GM23338 (cell line): Measurements from ENCODE around the gene ERGIC3. TPM values are rescaled to one million over a fixed set of nuclear protein-coding genes. Genes with fewer than 3 reads are reported as not detected.

Experiments used
- ATAC-seq: fragments of 200-7000 bp; cut with Tn5 transposase; 3 replicates; pipeline ENCODE4 v1.9.1; 2020
- DNase-seq: peaks from one replicate; pipeline ENCODE4 v3.0.0-alpha.2; 2015; ENCODE audit warnings: low spot score
- H2AFZ ChIP-seq: fragments of 200-600 bp; sonication (generic); 2 replicates; pipeline ENCODE4 v1.8.0; 2016; ENCODE audit warnings: antibody characterized with exemption, mild to moderate bottlenecking, moderate library complexity
- H3F3A ChIP-seq: fragments of 200-600 bp; sonication (generic); replicated peaks from 2 replicates; pipeline ENCODE4 v1.8.0; 2017; ENCODE audit warnings: antibody characterized with exemption, mixed run types, low read depth
- H3K27ac ChIP-seq: fragments of 200-600 bp; sonication (generic); 2 replicates; pipeline ENCODE4 v1.6.1; 2016; ENCODE audit warnings: low read depth
- H3K27me3 ChIP-seq: fragments of 200-600 bp; sonication (generic); 2 replicates; pipeline ENCODE4 v1.8.0; 2016; ENCODE audit warnings: mild to moderate bottlenecking, mixed run types, moderate library complexity; ENCODE audit not compliant: insufficient read depth
- H3K36me3 ChIP-seq: fragments of 200-600 bp; sonication (generic); 2 replicates; pipeline ENCODE4 v1.8.0; 2016; ENCODE audit warnings: mild to moderate bottlenecking; ENCODE audit not compliant: insufficient read depth
- H3K4me1 ChIP-seq: fragments of 200-600 bp; sonication (generic); 2 replicates; pipeline ENCODE4 v1.8.0; 2016; ENCODE audit warnings: mild to moderate bottlenecking, moderate library complexity; ENCODE audit not compliant: insufficient read depth
- H3K4me2 ChIP-seq: fragments of 200-600 bp; sonication (generic); 2 replicates; pipeline ENCODE4 v1.7.1; 2017; ENCODE audit warnings: mixed run types
- H3K4me3 ChIP-seq: fragments of 200-600 bp; sonication (generic); 2 replicates; pipeline ENCODE4 v1.6.1; 2016; ENCODE audit warnings: mixed run types
- H3K79me2 ChIP-seq: fragments of 200-600 bp; sonication (generic); replicated peaks from 2 replicates; pipeline ENCODE4 v1.8.0; 2017; ENCODE audit warnings: mild to moderate bottlenecking; ENCODE audit not compliant: insufficient read depth
- H3K9me2 ChIP-seq: fragments of 200-600 bp; sonication (generic); 2 replicates; pipeline ENCODE4 v1.8.0; 2017; ENCODE audit not compliant: insufficient read depth
- H4K20me1 ChIP-seq: fragments of 200-600 bp; sonication (generic); replicated peaks from 2 replicates; pipeline ENCODE4 v1.8.0; 2017; ENCODE audit warnings: mild to moderate bottlenecking; ENCODE audit not compliant: insufficient read depth
- H3K27ac Mint-ChIP-seq: 2 replicates; pipeline ENCODE4 v1.8.0; 2020; ENCODE audit warnings: inconsistent platforms, mild to moderate bottlenecking, moderate library complexity, mixed read lengths
- H3K27me3 Mint-ChIP-seq: 3 replicates; pipeline ENCODE4 v1.8.0; 2022; ENCODE audit warnings: low read depth, mild to moderate bottlenecking, moderate library complexity, mixed read lengths, inconsistent platforms; ENCODE audit not compliant: insufficient read depth, poor library complexity
- H3K36me3 Mint-ChIP-seq: 3 replicates; pipeline ENCODE4 v1.8.0; 2021; ENCODE audit warnings: low read depth, mild to moderate bottlenecking, inconsistent platforms, moderate library complexity, mixed read lengths
- H3K4me1 Mint-ChIP-seq: 3 replicates; pipeline ENCODE4 v1.8.0; 2020; ENCODE audit warnings: mild to moderate bottlenecking, inconsistent platforms, mixed read lengths
- H3K4me3 Mint-ChIP-seq: 3 replicates; pipeline ENCODE4 v1.8.0; 2021; ENCODE audit warnings: moderate library complexity, mild to moderate bottlenecking, inconsistent platforms, mixed read lengths
- H3K9me3 Mint-ChIP-seq: 3 replicates; pipeline ENCODE4 v1.8.0; 2020; ENCODE audit warnings: moderate library complexity, mild to moderate bottlenecking, inconsistent platforms, mixed read lengths
- CREB1 ChIP-seq: fragments of 250-450 bp; sonication (Bioruptor Pico); IDR thresholded peaks from 2 replicates; pipeline ENCODE4 v1.5.0; 2020; ENCODE audit warnings: low read depth, mild to moderate bottlenecking, moderate library complexity
- EZH2 ChIP-seq: fragments of 200-600 bp; sonication (generic); IDR thresholded peaks from one replicate; pipeline ENCODE4 v1.8.0; 2017; ENCODE audit warnings: antibody characterized with exemption, mild to moderate bottlenecking, low read depth; ENCODE audit not compliant: unreplicated experiment
- JUNB ChIP-seq: IDR thresholded peaks from one replicate; pipeline ENCODE4 v1.6.1; 2016; ENCODE audit warnings: antibody characterized with exemption; ENCODE audit not compliant: unreplicated experiment
- POLR2AphosphoS5 ChIP-seq: IDR thresholded peaks from 2 replicates; pipeline ENCODE4 v1.6.1; 2016; ENCODE audit warnings: antibody characterized with exemption, low read depth
- REST ChIP-seq: IDR thresholded peaks from one replicate; pipeline ENCODE4 v1.6.1; 2018; ENCODE audit warnings: antibody characterized with exemption; ENCODE audit not compliant: unreplicated experiment
- STAT1 ChIP-seq: IDR thresholded peaks from one replicate; pipeline ENCODE4 v1.6.1; 2016; ENCODE audit warnings: antibody characterized with exemption; ENCODE audit not compliant: unreplicated experiment
- ZNF114 ChIP-seq: fragments of 250-450 bp; sonication (Bioruptor Pico); IDR thresholded peaks from 2 replicates; pipeline ENCODE4 v1.5.0; 2020; ENCODE audit warnings: mild to moderate bottlenecking, moderate library complexity
- ZNF462 ChIP-seq: fragments of 250-450 bp; sonication (Bioruptor Pico); IDR thresholded peaks from 2 replicates; pipeline ENCODE4 v1.5.0; 2020; ENCODE audit warnings: mild to moderate bottlenecking, moderate library complexity
- polyA plus RNA-seq: library from polyadenylated mRNA; unstranded; fragments of >200 nt; fragmentation: Nextera tagmentation; extraction: Ambion mirVana; gene quantifications from 2 replicates; pipeline ENCODE4 v1.2.1, GENCODE V29; 2016
- total RNA-seq: library from RNA; depleted of rRNA; stranded (reverse); fragments of >200 nt; shearing (Covaris generic); gene quantifications from 2 replicates; pipeline ENCODE4 v1.2.3, GENCODE V29; 2014
- TF ChIP-seq, protein P1 (sequence below): IDR thresholded peaks from 2 replicates; pipeline ENCODE4 v1.6.1; 2016; ENCODE audit warnings: antibody characterized with exemption
- TF ChIP-seq, protein P2 (sequence below), 2 experiments: fragments of 200-600 bp in 1 of 2; sonication (generic) in 1 of 2; conservative IDR thresholded peaks; 2 replicates each; pipeline versions ENCODE4 v1.5.1 to v1.6.1; 2016 to 2017; ENCODE audit warnings: antibody characterized with exemption in 2 of 2, low read depth in 2 of 2, mild to moderate bottlenecking in 2 of 2, moderate library complexity in 1 of 2

ERGIC3 gene
- total and polyA plus RNA-seq, 2 experiments from 2014 or later: 139 to 147 TPM

DNA sequence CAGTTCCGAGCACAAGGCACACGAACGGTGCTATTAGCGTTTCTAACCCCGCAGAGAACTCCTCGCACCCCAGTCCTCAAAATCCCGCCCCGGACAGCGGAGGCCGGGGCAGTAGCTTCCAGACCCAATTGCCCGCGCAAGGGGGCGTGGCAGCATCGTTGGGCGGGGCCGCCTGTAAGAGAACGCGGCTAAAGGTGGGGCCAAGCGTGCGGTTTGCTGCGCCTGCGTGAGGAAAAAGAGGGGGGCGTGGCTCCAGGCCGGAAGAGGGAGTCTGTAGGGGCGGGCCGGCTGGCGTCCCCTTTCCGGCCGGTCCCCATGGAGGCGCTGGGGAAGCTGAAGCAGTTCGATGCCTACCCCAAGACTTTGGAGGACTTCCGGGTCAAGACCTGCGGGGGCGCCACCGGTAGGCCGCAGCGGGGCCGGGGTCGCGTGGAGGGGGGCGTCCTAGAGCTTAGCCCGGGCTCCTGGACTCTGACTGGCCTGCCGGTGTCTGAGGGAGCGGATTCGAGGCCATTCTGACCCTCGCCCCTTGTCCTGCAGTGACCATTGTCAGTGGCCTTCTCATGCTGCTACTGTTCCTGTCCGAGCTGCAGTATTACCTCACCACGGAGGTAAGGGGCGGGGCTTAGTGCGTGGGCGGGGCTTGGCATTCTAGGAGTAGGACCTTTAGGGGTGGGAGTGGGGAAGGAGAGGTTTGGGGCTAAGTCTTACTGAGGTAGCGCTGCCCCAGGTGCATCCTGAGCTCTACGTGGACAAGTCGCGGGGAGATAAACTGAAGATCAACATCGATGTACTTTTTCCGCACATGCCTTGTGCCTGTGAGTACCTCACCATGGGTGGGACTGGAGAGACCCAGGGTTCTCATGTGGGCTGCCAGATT lies at the start of gene ERGIC3 (continued):
- TF ChIP-seq ZNF114: no peak

- Histone ChIP-seq H3K27me3 (no peaks in the 10 kb centered on the region), H3K36me3 (peaks cover 15% of the 10 kb centered on the region; the same call in 1 of the 2 replicates), H3F3A (no peaks in the 10 kb centered on the region), H3K27ac (no peak overlapping the region), H3K4me3 (no peak overlapping the region), H4K20me1 (no peaks in the 10 kb centered on the region), H2AFZ (no peak overlapping the region), H3K4me2 (no peak overlapping the region), H3K4me1 (no peaks in the 10 kb centered on the region), H3K79me2 (no peaks in the 10 kb centered on the region), H3K9me2 (no peaks in the 10 kb centered on the region)
- no peak overlapping the region for H3K4me3 Mint-ChIP-seq
- no peak overlapping the region for H3K27ac Mint-ChIP-seq
- H3K36me3 Mint-ChIP-seq: peaks cover 64% of the 10 kb centered on the region
- H3K9me3 Mint-ChIP-seq: no peaks in the 10 kb centered on the region
- H3K27me3 Mint-ChIP-seq: peaks cover 6% of the 10 kb centered on the region
- no peak for DNase-seq
- ATAC-seq: no peak
- H3K4me1 Mint-ChIP-seq: no peaks in the 10 kb centered on the region
- TF ChIP-seq, protein P1, sequence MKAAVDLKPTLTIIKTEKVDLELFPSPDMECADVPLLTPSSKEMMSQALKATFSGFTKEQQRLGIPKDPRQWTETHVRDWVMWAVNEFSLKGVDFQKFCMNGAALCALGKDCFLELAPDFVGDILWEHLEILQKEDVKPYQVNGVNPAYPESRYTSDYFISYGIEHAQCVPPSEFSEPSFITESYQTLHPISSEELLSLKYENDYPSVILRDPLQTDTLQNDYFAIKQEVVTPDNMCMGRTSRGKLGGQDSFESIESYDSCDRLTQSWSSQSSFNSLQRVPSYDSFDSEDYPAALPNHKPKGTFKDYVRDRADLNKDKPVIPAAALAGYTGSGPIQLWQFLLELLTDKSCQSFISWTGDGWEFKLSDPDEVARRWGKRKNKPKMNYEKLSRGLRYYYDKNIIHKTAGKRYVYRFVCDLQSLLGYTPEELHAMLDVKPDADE: no peak
- no peak for TF ChIP-seq POLR2AphosphoS5
- no peak for TF ChIP-seq EZH2
- TF ChIP-seq CREB1 (CRISPR knock-in tag): no peak
- no peak for TF ChIP-seq JUNB
- TF ChIP-seq REST: no peak
- TF ChIP-seq, protein P2, sequence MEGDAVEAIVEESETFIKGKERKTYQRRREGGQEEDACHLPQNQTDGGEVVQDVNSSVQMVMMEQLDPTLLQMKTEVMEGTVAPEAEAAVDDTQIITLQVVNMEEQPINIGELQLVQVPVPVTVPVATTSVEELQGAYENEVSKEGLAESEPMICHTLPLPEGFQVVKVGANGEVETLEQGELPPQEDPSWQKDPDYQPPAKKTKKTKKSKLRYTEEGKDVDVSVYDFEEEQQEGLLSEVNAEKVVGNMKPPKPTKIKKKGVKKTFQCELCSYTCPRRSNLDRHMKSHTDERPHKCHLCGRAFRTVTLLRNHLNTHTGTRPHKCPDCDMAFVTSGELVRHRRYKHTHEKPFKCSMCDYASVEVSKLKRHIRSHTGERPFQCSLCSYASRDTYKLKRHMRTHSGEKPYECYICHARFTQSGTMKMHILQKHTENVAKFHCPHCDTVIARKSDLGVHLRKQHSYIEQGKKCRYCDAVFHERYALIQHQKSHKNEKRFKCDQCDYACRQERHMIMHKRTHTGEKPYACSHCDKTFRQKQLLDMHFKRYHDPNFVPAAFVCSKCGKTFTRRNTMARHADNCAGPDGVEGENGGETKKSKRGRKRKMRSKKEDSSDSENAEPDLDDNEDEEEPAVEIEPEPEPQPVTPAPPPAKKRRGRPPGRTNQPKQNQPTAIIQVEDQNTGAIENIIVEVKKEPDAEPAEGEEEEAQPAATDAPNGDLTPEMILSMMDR (conservative IDR thresholded peaks at IDR 0.05; ENCODE audit: low read depth in 2 of 2): no peak
- TF ChIP-seq ZNF114: no peak
- no peak for TF ChIP-seq STAT1
- TF ChIP-seq ZNF462: no peak
These were observed 49.5 kb upstream of the ERGIC3 start for GRCh38 chr20:35492352-35492751.
